GM19467 (cell line): Measurements from ENCODE around the gene CAPZA3.
"Not testable (repeated sequence)": the region's sequence is repeated elsewhere in the genome, so short reads cannot be mapped to it uniquely, and the experiment has no call there.

Experiments used
- ATAC-seq: cut with Tn5 transposase; IDR thresholded peaks from one replicate; pipeline ENCODE4 v1.9.1; 2021; ENCODE audit warnings: mild to moderate bottlenecking, moderate library complexity; ENCODE audit not compliant: unreplicated experiment

CAPZA3 gene, protein sequence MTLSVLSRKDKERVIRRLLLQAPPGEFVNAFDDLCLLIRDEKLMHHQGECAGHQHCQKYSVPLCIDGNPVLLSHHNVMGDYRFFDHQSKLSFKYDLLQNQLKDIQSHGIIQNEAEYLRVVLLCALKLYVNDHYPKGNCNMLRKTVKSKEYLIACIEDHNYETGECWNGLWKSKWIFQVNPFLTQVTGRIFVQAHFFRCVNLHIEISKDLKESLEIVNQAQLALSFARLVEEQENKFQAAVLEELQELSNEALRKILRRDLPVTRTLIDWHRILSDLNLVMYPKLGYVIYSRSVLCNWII

GRCh38 chr12:18737819-18738218 is at the start of gene CAPZA3, which contains the start of gene PLCZ1:
CAPZA3 (plus strand) TSS chr12:18738119; CDS start chr12:18738269, 150 bp downstream.
PLCZ1 (minus strand) TSS chr12:18738012; CDS start chr12:18737371, 641 bp downstream.
- no peak for ATAC-seq

DNA sequence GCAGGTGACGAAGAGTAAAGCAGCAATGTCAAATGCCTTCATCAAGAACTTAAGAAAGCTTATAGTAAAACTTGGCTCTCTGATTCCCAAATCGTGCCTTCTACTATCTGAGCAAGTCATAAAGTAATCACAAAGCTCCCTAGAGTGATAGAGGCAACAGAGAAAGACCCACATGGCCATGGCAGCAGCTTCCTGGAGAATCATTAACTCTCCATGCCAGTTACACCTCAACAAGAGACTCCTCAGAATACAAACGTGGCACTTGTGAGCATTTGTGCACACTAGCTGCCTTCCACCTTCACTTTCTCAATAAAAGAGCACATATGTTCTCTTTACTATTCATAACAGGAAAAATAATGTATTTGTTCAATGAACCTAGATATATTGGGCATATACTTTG is 48.1 kb upstream of the CAPZA3 start:
- ATAC-seq = no peak

DNA sequence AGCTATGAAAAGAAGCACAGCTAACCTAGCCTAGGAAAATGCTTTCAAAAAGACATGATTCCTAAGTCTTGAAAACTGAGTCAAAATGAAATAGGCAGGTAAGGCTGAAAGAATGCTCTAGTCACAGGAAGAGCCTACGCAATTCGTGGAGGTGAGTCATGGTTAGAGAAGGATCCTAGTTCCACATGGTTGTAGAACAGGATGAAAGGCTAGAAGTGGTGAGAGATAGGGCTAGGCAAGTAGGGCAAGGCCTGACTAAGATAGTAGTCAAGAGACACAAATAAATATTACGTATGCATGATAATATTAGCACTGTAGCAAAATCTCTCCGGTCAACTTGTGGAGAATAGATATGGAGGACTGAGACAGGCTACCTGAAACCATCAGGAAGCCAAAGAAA is 47.3 kb upstream of the CAPZA3 start:
- ATAC-seq = no peak

DNA sequence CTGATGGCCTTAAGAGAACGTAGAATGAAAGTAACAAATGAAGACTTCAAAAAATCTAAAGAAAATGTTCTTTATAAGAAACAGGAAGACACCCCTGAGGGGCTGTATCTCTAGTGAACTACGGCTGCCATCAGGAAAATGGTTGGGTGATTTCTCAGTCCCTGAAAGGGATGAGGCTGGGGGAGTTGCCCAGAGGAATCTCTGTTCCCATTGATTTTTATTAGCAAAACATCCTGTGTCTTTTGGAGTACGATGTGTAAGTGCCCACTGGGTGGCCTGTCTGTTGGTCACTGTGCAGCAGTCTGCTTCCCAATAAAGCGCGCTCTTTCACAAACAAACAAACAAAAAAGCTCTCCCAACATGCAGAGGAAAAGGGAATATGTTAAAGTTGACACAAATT is 43.9 kb upstream of the CAPZA3 start:
- ATAC-seq = not testable (repeated sequence)

DNA sequence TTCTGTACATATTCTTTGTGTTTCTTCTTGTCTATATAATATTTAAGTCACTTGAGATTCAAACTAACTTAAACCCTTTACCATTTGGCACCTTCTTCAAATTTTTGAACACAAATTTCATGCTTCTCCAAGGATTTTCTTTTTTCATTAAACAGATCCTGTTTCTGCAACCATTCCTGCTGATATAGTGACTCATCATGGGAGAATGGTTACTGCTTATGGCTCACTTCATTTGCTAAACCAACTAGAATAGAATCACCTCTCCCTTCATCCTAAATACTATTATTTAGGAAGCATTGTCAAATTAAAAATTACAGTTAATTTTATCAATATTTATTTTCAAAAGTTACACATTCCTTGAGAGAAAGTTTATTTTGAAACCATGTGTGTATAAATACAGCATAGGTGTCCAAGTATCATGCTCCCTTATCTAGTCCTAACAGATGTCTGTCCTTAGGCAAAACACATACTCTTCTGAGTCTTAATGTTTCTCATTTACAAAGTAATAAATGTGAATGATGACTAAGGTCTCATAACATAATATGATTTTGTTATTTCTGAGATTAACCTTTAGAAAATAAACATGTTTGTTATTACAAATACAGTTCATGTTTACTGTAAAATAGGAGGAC is 40.8 kb upstream of the CAPZA3 start:
- ATAC-seq = no peak

GRCh38 chr12:18700271-18700670 is 37.6 kb upstream of the CAPZA3 start:
- no peak for ATAC-seq

DNA sequence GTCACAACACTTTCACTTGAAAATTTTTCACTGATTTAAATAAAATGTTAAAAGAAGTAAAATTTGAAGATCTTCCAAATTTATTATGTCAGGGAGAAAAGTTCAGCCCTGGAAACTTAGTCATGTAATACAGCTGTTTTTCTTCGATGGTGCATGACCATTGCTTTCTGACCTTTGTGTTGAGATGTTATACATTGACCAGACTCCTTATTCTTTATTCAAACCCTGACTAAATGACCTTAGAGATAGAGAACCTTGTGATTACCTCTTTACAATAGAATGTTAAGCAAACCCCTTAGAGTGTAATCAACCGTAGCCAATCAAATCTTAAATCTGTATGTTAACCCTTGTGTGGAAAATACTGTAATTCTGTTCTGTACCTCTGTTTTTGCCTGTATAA is 34.6 kb upstream of the CAPZA3 start:
- ATAC-seq = no peak

DNA sequence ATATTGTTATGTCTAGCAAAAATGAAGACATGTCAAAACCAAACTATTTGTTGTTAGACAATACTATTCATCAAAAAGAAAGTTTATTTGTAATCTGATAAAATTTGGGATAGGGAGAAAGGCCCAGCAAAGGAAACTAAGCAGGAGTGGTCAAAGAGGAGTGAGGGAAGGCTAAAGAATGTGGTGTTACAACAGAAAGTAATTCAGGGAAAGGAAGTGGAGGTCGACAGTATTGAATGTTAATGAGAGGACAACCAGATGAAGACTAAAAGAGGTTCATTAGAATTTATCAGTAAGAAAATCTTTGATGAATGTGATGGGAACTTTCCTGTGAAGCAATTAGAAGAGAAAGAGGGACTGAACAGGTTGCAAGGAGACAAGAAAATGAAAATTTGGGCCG is 34.0 kb upstream of the CAPZA3 start:
- no peak for ATAC-seq

GRCh38 chr12:18706798-18707197 is 31.1 kb upstream of the CAPZA3 start:
- ATAC-seq = no peak

- ATAC-seq = no peak
These were observed 21.7 kb upstream of the CAPZA3 start for GRCh38 chr12:18716236-18716635.

- ATAC-seq = no peak
These were observed 19.5 kb upstream of the CAPZA3 start for GRCh38 chr12:18718462-18718861.

DNA sequence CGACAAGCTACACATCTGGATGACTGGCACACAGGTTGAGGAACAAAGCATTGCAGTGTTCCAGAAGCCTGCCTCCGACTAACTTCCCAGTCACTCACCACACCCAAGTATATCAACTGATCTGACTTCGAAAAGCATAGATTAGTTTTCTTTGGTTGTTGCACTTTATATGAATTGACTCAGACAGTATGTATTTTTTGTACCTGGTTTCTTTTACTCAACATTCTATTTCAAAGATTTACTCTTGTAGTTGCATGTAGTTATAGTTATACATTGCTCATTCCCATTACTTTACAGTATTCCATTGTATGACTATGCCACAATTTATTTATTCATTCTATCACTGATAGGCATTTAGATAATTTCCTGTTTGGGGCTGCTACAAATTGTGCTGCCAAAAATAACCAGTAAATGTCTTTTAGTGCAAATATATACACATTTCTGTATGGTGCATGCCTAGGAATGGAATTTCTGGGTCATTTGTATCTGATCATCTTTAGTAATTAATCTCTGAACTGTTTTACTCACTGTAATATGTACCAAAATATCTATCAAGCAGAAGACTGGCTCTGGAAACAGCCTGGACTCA is 17.9 kb upstream of the CAPZA3 start:
- ATAC-seq = no peak

- ATAC-seq = no peak
These were observed 17.2 kb upstream of the CAPZA3 start for GRCh38 chr12:18720690-18721089.

DNA sequence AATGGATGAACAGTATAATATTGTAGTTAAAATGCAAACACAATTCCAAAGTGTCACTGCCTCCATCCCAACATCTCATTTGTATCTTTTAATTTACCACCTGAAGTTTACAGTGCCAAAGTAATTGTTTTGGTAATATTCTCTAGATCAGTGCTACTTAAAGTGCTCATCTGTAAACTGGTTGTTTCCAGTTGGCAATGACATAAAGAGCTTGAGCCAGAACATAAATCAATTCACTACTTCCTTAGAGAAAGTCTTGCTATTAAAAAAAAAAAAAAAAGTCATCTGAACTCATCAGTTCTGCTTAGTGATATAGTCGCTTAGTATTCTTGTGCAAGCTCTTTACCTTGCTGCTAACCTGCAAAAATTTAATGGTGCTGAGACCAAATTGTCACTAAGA is 16.5 kb upstream of the CAPZA3 start:
- ATAC-seq = no peak

GRCh38 chr12:18723752-18724151 is 14.2 kb upstream of the CAPZA3 start:
- ATAC-seq = no peak

DNA sequence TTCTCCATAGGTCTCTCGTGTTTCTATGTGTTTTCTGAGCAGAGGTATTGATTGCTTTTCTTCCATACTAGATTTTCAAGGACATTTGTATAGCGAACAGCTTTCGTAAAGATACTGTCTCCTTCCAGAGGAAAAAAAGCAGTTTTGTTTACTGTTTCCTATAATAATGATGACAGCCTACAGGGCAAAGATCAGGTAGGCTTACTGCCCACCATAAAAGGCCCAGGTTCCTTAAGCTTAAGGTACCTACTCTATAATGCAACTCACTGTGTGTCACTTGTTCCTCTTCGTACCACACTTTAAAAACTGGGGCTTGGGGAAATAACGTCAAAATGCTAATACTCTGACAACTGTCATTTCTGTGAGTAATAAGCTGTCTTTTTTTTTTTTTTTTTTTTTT is 6.8 kb upstream of the CAPZA3 start:
- no peak for ATAC-seq

GRCh38 chr12:18747895-18748294 is 10.0 kb downstream of the CAPZA3 start:
- ATAC-seq = no peak

- ATAC-seq = no peak
These were observed 11.6 kb downstream of the CAPZA3 start for GRCh38 chr12:18749386-18749957.

- ATAC-seq = no peak
These were observed 12.2 kb downstream of the CAPZA3 start for GRCh38 chr12:18750085-18750484.

DNA sequence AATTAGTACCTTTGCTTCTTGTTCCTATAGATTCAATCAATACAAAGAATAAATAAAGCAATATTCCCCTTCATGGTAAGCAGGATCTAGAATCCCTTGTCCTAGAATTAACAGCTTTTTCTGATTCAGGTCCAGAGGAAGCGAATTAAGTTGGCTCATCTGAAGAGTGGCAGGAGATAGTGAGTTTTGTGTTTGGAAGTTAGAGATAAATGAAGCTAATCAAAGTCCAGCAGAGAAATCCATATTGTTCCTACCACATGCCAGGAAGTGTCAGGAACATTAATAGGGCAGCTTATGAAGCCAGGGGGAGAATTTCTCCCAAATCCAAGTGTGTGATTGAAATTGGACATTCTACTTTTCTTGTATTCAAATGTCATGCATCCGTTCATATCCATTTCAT is 13.9 kb downstream of the CAPZA3 start:
- ATAC-seq = no peak

DNA sequence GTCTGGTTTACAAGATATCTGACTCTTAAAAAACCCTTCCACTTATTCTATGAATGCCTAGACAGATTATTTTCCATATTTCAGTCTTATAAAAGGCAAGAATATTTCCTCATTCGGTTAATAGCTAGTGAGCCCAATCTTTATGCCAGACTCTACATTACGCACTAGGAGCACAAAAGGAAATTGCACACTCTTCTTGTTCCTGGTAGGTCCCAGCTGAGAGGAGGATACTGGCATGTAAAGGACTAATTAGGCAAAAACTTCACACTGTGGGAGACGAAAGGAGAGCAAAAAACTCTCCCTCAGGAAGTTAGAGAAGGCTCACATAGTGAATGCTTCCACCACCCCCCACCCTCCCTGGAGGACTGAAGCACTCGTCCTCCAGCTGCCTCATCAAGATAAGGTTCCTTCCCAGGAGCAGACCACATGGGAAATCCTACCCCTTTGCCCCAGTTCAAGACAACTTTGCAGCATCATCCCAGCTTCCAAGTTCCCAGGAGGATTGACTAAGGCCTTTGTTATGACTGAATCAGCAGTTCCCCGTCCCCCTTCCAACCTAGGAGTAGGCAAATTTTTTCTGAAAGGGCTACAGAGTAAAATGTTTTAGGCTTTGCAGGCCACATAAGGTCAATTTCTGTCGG is 14.5 kb downstream of the CAPZA3 start:
- no peak for ATAC-seq
